ENCODE measurements around the gene SHISA9.

SHISA9 gene

GRCh38 chr16:13047276-13047675 is 145.9 kb downstream of the SHISA9 start:
- DNase-seq (ENCODE audit: low read depth): no peak
- no peak overlapping the region for H3K4me3 ChIP-seq (ENCODE audit: control insufficient read depth, low read depth, low read length)
- no peak for TF ChIP-seq CTCF (IDR thresholded peaks at IDR 0.05; ENCODE audit: control insufficient read depth, insufficient read depth, low read depth, low read length, missing control alignments)

GRCh38 chr16:13049688-13050087 is 148.3 kb downstream of the SHISA9 start:
- TF ChIP-seq CTCF (IDR thresholded peaks at IDR 0.05; ENCODE audit: control insufficient read depth, insufficient read depth, low read depth, low read length, missing control alignments): no peak
- DNase-seq (ENCODE audit: low read depth): no peak
- no peak overlapping the region for H3K4me3 ChIP-seq (ENCODE audit: control insufficient read depth, low read depth, low read length)

GRCh38 chr16:13052431-13052830 is 151.0 kb downstream of the SHISA9 start:
- TF ChIP-seq CTCF (IDR thresholded peaks at IDR 0.05; ENCODE audit: control insufficient read depth, insufficient read depth, low read depth, low read length, missing control alignments): no peak
- no peak for DNase-seq (ENCODE audit: low read depth)
- H3K4me3 ChIP-seq (ENCODE audit: control insufficient read depth, low read depth, low read length): no peak overlapping the region

GRCh38 chr16:13055480-13055879 is 154.1 kb downstream of the SHISA9 start:
- TF ChIP-seq CTCF (IDR thresholded peaks at IDR 0.05; ENCODE audit: control insufficient read depth, insufficient read depth, low read depth, low read length, missing control alignments): no peak
- no peak overlapping the region for H3K4me3 ChIP-seq (ENCODE audit: control insufficient read depth, low read depth, low read length)
- DNase-seq (ENCODE audit: low read depth): no peak

- DNase-seq (ENCODE audit: low read depth): no peak
- no peak overlapping the region for H3K4me3 ChIP-seq (ENCODE audit: control insufficient read depth, low read depth, low read length)
- TF ChIP-seq CTCF (IDR thresholded peaks at IDR 0.05; ENCODE audit: control insufficient read depth, insufficient read depth, low read depth, low read length, missing control alignments): no peak
These were observed 155.2 kb downstream of the SHISA9 start for GRCh38 chr16:13056607-13057006.

GRCh38 chr16:13060932-13061331 is 159.5 kb downstream of the SHISA9 start:
- no peak overlapping the region for H3K4me3 ChIP-seq (ENCODE audit: control insufficient read depth, low read depth, low read length)
- no peak for DNase-seq (ENCODE audit: low read depth)
- no peak for TF ChIP-seq CTCF (IDR thresholded peaks at IDR 0.05; ENCODE audit: control insufficient read depth, insufficient read depth, low read depth, low read length, missing control alignments)

GRCh38 chr16:13061691-13062090 is 160.3 kb downstream of the SHISA9 start:
- no peak for DNase-seq (ENCODE audit: low read depth)
- TF ChIP-seq CTCF (IDR thresholded peaks at IDR 0.05; ENCODE audit: control insufficient read depth, insufficient read depth, low read depth, low read length, missing control alignments): no peak
- no peak overlapping the region for H3K4me3 ChIP-seq (ENCODE audit: control insufficient read depth, low read depth, low read length)

All from AG09309 (cell line).